ENCODE results near the gene COMMD10. TPM values are rescaled to one million over a fixed set of nuclear protein-coding genes. Genes with fewer than 3 reads are reported as not detected.

The COMMD10 gene
- total and polyA plus RNA-seq, 2 of the 4 experiments (the other 2 are of a cell fraction), result 12.8 to 20.4 TPM

DNA sequence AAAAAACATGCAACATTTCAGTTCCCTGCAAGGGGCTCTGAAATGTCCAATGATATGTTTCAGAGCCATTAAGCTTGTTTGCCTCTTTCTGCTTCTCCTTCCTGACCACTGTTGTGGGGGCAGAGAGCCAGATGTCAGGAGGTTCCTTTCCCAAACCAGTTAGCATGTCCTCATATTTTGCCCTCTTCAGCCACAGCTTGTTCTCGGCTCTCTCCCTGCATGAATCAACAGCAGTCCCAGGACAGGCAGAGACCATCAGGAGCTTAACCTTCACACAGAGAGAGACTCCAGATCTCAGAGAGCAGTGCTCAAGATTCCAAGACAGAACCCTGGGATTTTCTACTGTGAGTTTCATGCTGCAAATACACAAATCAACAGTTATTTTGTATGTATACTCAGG is 218.5 kb downstream of the COMMD10 start:
- H2AFZ ChIP-seq (replicated peaks; ENCODE audit: low read length, poor library complexity), result no peak overlapping the region
- H2BK5ac ChIP-seq (ENCODE audit: low read depth, low read length, poor library complexity, severe bottlenecking), result no peak overlapping the region
- no peak overlapping the region for H3K14ac ChIP-seq (replicated peaks; ENCODE audit: low read depth, low read length)
- no peak overlapping the region for H2BK15ac ChIP-seq (ENCODE audit: low read depth, low read length)
- H3K27ac ChIP-seq (ENCODE audit: insufficient read depth, low read length), result no peak overlapping the region
- no peaks in the 10 kb centered on the region for H4K20me1 ChIP-seq (ENCODE audit: insufficient read depth, low read length)
- H3K27me3 ChIP-seq (ENCODE audit: control insufficient read depth, insufficient read depth, low read length), result no peaks in the 10 kb centered on the region
- no peak overlapping the region for H2AK5ac ChIP-seq (ENCODE audit: low read depth, low read length)
- H3K9me3 ChIP-seq (ENCODE audit: control insufficient read depth, insufficient read depth, low read length), result peaks cover 5% of the 10 kb centered on the region; the same call in 1 of the 2 replicates
- H4K5ac ChIP-seq (ENCODE audit: low read depth, low read length), result no peak overlapping the region
- H3K9me1 ChIP-seq (ENCODE audit: insufficient read depth, low read length), result 0 out of 2 replicates have a peak, but pooled peaks cover 4% of the 10 kb centered on the region
- TF ChIP-seq MAZ (IDR thresholded peaks at IDR 0.05; ENCODE audit: borderline replicate concordance, low read depth, low read length), result no peak
- no peak for TF ChIP-seq POLR2A (IDR thresholded peaks at IDR 0.05; ENCODE audit: low read depth, low read length)
- TF ChIP-seq MAFK (IDR thresholded peaks at IDR 0.05; ENCODE audit: low read depth, low read length), result no peak
- H4K8ac ChIP-seq (ENCODE audit: low read depth in 2 of 2, low read length in 2 of 2), result no peak overlapping the region
- ChIA-PET CTCF (no interaction called here), POLR2A (ENCODE audit: unreplicated experiment) (no interaction called here)
- no peaks in the 10 kb centered on the region for H3K79me1 ChIP-seq (ENCODE audit: low read depth in 1 of 2, low read length in 2 of 2)
- H3K18ac ChIP-seq (ENCODE audit: low read depth, low read length), result no peak overlapping the region
- no peak overlapping the region for H3K4me3 ChIP-seq (ENCODE audit: insufficient read depth, low read depth, low read length)
- no peak overlapping the region for H2AK9ac ChIP-seq (replicated peaks; ENCODE audit: low read depth, low read length, poor library complexity)
- in situ Hi-C loops (cut with MboI; ENCODE audit: low sequenced_read_pairs) (no loop called here), intact Hi-C loops (cut with micrococcal nuclease) (no loop called here), dilution Hi-C loops (cut with HindIII; ENCODE audit: low sequenced_read_pairs, unreplicated experiment) (no loop called here)
- H3K4me2 ChIP-seq (ENCODE audit: low read depth, low read length), result no peak overlapping the region
- no peak overlapping the region for H3K4ac ChIP-seq (ENCODE audit: low read depth, low read length)
- H4K91ac ChIP-seq (ENCODE audit: insufficient read depth, low read depth, low read length), result no peak overlapping the region
- no peak overlapping the region for H3K56ac ChIP-seq (ENCODE audit: extremely low read depth, insufficient read depth, low read length)
- H2BK20ac ChIP-seq (ENCODE audit: low read depth, low read length), result no peak overlapping the region
- no peaks in the 10 kb centered on the region for H3K4me1 ChIP-seq (ENCODE audit: control insufficient read depth, insufficient read depth, low read length)
- H3K9ac ChIP-seq (ENCODE audit: low read depth, low read length), result no peak overlapping the region
- H3K23ac ChIP-seq (ENCODE audit: low read depth, low read length), result no peak overlapping the region
- no TSS peak for BruUV-seq (replicated peaks)
- no peak overlapping the region for H2BK120ac ChIP-seq (ENCODE audit: low read depth, low read length)
- ATAC-seq (ENCODE audit: low read depth) (no peak), DNase-seq (no peak)
- 0 out of 2 replicates have a peak, but pooled peaks cover 1% of the 10 kb centered on the region for H3K36me3 ChIP-seq (ENCODE audit: control insufficient read depth, insufficient read depth, low read length)
- WGBS, 2 experiments (ENCODE audit: extremely low coverage in 2 of 2, insufficient read length in 1 of 2), result 89% methylated on average over 1 of the region's 1 CpG; no CpG with 5 or more reads in 1 of the 2 experiments

All from IMR-90 (cell line).